ENCODE results near the gene PLAAT2.
"Not testable (repeated sequence)": the region's sequence is repeated elsewhere in the genome, so short reads cannot be mapped to it uniquely, and the experiment has no call there.

PLAAT2 gene

DNA sequence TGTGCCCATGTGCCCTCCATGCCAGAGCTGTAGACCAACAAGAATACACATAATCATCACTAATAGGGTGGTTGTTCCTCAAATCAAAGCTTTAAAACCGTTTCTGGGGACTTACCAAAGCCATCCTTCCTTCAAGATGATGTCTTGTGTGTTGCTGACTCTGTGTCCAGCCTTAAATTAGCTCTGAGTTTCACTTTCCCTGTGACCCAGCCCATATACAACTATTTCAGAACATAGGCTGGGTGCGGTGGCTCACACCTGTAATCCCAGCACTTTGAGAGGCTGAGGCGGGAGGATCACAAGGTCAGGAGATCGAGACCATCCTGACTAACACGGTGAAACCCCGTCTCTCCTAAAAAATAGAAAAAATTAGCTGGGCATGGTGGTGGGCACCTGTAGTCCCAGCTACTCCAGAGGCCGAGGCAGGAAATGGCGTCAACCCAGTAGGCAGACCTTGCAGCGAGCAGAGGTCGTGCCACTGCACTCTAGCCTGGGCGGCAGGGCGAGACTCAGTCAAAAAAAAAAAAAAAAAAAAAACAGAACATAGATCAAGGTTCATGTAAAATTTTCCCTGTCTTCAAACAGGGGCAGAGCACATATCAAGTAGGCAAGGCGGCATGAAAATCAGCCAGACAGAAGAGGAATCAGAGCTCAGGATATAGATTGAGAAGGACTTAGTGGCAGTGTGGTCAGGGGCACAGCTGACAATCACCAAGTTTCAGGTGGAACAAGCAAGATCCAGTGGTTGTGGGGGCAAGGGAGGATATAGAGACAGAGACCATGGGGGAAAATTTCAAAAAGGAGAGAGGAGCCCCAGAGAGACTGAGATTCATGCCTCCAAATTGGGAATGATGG, at the start of gene PLAAT2:
Gene PLAAT2 (minus strand): TSS at position 179 of the 855 bp plus-strand sequence. CDS start 55 bp downstream, at position 124.
- DNase-seq = no peak

DNA sequence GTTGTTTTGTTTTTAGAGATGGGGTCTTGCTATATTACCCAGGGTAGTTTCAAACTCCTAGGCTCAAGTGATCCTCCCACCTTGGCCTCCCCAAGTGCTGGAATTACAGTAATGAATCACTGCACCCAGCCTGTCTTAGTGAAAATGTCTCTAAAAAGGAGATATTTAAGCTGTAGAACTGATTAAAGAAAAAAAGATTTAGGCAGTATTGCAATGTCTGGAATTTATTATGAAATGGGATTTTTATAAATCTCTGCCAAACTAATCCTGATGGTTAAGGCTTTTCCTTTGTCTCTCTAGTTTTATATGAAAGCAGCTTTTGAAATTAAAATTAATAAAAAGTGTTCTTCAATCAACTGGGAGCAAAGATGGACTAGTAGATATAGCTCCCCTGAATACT, 49.0 kb upstream of the PLAAT2 start:
- DNase-seq = no peak

GRCh38 chr11:63611395-63611747, 48.2 kb upstream of the PLAAT2 start:
- DNase-seq = no peak

DNA sequence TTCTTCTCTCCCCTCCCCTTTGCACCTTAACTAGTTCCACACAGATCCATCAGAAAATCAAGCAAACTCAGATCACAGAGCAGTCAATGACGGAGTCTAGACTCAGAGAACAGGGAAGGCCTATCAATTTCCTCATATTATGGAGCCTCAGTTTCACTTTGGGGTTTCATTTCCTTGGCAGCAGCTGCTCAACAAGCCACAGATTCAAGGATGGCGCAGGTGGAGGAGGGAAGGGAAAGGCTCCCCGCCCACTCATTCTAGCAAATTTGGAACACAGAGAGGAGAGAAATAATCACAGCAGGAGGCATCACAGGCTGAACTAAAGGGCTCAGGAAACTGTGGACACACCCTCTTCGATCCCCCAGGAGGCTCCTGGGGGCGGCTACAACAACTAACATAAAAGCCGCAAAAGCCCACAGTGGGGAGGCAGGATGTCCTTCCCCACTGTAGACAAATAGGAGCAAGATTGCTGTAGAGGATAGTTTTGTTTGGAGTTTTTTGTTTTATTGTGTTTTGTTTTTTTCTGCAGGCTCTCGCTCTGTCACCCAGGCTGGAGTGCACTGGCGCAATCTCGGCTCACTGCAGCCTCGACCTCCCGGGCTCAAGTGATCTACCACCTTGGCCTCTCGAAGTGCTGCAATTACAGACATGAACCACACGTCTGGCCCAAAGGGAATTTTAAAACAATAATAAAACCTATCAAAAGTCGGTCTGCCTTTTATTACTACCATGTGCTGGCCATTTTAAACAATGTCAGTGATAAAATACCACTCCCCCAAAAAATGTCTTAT, 47.6 kb upstream of the PLAAT2 start:
- DNase-seq = peak; percentile 64

- DNase-seq = no peak
Measured at GRCh38 chr11:63609971-63610580, 46.9 kb upstream of the PLAAT2 start.

- DNase-seq = no peak
Measured at GRCh38 chr11:63609536-63609935, 46.4 kb upstream of the PLAAT2 start.

DNA sequence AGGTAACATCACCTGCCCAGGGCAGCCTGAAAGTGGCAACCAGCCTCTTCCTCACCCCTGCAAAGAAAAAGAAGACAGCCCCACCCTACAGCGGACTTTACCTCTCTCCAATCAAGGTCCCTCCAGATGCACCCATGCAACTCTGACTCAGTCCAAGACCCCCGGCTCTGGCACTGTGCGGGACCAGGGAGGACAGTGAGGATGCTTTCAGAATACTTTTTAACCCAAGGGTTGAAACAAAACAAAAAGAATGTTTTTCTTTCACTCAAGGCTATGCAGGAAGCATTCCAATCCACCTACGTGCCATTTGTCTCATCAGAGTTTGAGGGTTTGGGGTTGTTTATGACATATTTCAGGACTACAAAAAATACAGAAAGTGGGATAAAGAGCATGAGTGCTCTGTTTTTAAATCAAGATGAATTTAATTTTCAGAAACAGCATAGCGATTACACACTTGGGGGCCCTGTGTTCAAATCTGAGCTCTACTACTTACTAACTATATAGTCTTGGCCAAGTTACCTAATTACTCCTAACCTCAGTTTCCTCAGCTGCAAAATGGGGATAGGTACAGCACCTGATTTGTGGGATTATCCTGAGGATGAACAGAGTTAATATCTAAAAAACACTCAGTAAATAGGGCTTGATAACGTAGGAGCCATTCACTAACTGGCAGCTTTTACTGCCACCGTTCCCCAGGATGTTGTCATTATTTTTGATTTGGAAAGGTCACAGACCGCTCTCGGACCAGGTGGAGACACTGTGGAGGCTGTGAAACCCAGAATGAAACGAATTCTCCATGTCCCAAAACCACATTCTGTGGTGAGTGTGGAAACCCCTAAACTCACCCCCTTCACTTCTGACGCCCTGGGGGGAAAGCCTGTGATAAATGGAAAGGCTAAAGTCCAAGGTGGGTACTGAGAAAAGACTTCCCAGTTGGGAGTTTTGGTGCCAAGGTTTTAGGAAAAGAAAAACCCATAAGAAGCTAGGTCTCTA, 45.5 kb upstream of the PLAAT2 start:
- no peak for DNase-seq

DNA sequence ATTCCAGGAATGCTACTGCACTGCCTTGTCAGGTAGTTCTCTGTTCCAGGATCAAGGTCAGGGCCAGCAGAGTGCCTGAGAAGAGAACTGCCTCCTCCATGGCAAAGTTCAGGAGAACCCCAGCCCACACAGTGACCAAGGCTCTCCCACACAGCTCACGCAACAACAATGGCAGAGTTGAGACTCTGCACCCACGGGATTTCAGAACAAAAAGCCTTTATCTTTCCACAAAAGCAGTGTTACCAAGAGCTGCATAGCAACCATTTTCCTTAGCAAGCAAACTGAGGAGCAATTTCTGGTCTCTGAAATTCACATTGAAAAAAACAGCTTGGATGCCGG, 40.0 kb upstream of the PLAAT2 start:
- DNase-seq = no peak

- not testable (repeated sequence) for DNase-seq
Measured at GRCh38 chr11:63602290-63603179, 39.4 kb upstream of the PLAAT2 start.

GRCh38 chr11:63599211-63600122, 36.3 kb upstream of the PLAAT2 start:
- no peak for DNase-seq

- DNase-seq = no peak
Measured at GRCh38 chr11:63598556-63598955, 35.4 kb upstream of the PLAAT2 start.

DNA sequence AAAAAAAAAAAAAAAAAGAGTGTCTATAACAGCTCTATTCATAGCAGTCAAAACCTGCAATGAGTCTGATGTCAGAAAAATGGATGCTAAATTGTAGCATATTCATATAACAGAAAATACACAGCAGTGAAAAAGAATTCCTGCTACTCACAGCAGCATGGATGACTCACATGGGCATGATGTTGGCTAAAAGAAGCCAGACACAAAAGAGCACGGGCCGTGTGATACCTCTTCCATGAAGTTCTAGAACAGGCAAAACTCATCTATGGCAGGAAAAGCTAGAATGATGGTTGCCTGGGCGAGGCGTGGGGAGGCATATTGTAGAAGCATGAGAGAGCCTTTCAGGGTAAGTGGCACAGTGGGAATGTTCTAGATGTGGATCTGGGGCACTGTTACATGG, 32.1 kb upstream of the PLAAT2 start:
- no peak for DNase-seq

DNA sequence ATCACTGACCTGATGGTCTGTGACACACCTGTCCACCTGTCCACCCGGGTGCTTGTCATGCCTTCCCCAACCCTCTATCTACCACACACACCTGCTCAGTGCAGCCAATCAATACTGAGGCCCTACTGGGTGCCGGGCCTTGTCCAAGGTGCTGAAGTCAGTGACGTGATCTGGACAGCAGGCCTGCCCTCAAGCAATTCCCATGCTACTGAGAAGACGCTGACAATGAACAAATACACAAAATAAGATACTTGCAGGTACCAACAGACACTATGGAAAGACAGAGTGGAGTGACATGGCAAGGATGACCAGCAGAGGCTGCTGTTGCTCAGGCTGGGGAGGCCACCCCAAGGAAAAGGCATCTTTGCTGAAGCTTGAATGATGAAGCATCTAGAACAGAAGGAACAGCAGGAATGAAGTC, 29.8 kb upstream of the PLAAT2 start:
- DNase-seq = no peak

DNA sequence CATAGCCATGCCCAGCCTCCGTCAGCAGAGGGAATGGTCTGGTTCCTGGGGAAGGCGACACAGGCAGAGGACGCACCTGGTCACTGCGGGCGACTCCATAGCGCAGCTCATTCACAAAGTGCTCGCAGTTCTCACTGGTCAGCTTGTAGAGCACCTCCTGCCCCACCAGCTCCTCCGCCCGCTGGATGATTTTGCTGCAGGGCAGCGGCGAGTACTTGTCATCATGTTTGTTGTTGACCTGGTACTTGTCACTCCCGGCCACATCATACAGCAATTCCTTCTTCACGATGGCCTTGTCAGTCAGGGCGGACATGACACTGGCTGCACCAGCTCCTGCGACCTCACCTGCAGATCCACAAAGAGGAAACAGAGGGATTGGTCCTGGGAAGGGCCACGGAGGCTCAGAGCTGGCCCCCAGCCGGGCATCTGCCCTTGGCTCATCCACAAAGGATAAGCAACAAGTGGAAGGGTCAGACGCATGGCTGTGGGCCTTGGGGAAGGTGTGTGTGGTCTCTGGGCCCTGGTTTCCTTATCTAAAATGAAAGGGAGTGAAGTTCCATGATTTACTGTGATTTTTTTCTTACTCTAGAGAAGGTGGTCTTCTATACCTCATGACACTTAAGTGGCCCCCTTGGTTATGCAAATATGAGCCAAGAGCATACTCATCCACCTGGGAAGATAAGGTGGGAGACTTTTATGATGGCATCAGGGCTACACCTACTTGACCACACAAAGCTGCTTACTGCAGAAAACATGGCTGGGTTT, 27.0 kb upstream of the PLAAT2 start:
- no peak for DNase-seq

GRCh38 chr11:63589000-63589399, 25.8 kb upstream of the PLAAT2 start:
- no peak for DNase-seq

DNA sequence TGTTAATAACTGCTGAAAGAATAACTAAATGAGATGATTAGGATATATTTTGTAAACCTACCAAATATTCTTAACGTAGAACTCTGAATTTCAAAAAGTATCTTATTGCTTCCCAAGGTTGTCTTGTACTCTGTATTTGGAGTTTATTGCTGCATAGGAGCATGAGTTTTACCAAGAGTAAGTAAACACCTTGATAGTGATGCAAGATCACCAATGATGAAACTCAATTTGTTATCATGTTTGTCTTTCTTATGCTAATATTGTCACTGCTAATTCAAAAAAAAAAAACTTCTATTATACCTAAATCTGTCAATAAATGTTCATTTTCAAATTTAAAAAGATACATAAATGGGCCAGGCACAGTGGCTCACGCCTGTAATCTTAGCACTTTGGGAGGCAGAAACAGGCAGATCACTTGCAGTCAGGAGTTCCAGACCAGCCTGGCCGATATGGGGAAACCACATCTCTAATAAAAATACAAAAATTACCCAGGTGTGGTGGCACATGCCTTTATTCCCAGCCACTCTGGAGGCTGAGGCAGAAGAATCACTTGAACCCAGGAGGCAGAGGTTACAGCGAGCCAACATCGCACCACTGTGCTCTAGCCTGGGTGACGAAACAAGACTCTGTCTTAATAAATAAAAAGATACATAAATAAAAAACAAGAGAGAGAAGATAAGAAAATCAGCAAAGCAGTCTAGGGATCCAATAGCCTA, 23.4 kb upstream of the PLAAT2 start:
- no peak for DNase-seq

- DNase-seq = no peak
Measured at GRCh38 chr11:63583357-63583677, 20.1 kb upstream of the PLAAT2 start.

GRCh38 chr11:63581224-63581623, 18.0 kb upstream of the PLAAT2 start:
- not testable (repeated sequence) for DNase-seq

DNA sequence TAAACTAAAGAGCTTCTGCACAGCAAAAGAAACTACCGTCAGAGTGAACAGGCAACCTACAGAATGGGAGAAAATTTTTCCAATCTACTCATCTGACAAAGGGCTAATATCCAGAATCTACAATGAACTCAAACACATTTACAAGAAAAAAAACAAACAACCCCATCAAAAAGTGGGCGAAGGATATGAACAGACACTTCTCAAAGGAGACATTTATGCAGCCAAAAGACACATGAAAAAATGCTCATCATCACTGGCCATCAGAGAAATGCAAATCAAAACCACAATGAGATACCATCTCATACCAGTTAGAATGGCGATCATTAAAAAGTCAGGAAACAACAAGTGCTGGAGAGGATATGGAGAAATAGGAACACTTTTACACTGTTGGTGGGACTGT, 15.7 kb upstream of the PLAAT2 start:
- not testable (repeated sequence) for DNase-seq

Measured in NCI-H345 (cell line).